Middle frontal gyrus (tissue), 1 donor: ENCODE results near the gene FADS6.

Experiments
- DNase-seq: peaks from one replicate; pipeline ENCODE4 v3.0.0-alpha.2; 2015; ENCODE audit warnings: low spot score; ENCODE audit errors: extremely low spot score

Gene FADS6

DNA sequence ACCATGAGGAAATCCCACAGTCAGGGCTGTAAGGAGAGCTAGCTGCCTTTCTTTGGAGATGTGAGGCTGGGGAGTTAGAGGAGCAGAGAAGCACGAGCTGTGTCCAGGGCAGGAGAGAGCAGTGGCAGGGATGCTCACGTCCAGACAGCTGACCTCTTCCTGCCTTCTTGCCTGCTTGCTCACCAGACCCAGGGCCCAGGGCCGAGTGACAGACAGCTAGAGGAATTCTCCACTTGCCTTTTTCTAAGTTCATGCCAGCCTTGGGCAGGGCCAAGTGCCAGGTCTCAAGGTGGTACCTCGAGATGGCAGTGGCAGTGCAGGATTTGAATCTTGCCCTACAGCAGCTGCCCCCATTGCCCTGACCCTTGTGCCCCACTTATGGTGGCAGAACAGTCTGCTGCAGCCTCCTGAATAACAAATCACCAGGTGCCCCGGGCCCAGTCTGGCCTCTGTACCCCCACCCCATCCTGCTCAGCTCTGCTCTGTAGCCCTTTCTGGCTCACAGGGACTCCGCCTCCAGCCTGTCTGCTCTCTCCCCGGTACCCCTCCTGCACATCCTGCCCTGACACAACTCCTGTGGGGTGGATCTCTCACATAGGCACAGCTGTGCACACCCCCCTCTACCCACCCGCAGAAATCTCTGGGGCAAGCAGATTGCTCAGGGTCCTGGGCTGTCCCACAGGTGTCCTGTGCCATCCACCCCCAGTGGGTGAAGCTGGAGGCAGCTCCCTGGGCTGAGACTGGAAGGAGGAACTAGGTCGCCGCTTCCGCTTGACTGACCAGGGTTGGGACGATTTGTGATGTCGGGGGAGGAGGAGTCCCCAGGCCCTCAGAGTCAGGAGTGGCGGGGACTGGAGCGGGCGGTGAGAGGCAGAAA is 59.7 kb downstream of the FADS6 start:
- no peak for DNase-seq

DNA sequence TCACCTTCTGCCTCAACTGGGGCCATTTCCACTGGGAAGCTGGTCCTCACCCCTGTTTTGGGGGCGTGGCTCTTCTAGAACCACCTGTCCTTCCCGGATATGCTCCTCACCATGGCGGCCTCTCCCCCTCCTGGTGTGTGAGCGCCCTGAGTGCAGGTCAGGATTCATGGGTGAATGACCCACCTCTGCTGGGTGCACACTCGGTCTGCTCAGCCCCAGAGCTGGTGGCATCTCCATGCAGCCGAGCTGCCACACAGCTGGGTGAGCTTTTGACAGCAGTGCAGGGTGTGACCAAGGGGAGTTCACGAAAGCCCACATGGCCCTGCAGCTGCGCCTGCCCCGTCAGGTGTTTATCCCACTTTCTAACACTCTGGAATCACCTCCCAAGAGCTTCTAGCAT is 61.0 kb downstream of the FADS6 start:
- no peak for DNase-seq

- DNase-seq = no peak
These were observed 61.8 kb downstream of the FADS6 start for GRCh38 chr17:74831444-74832146.

DNA sequence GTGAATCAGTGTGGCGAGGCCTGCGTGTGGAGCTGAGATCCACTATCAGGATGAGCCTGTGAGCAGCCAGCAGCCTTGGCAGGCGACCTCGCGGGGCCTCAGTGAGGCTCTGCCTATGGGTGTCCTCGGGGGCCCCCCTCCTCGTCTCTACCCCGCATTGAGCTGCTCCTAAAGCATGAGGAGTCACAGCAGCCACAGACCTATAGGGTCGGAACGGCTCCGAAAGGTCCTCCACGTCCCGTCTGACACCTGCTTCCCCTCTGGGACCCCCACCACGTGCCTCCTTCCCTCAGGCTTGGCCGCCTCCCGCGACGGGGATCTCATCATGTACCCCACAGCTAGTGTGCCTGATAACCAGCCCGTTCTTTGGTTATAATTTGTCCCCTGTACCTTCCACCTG is 62.6 kb downstream of the FADS6 start:
- DNase-seq = no peak

DNA sequence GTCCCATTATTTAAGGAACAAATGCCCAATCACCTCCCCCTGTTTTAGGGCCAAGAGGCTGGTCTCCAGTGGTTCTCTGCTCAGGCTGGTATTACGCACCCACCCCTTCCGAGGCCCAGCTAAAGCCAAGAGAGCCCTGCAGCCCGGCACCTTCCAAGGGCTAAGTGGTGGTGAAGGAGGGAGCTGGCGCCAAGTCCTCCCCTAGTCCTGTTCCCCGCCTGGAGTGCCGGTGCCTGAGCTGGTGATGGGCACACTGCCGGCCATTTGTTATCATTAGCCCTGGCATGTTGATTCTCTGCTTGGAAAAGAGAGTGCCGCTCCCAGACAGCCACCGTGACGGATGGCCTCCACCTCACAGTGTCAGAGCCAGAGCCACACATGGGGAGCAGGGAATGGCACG is 65.6 kb downstream of the FADS6 start:
- DNase-seq = no peak
